Breast epithelium (tissue), 3 donors: ENCODE data around the gene POLR3F.

Experiments
- POLR2AphosphoS5 ChIP-seq, 3 donors: sonication (generic); formaldehyde crosslinking; IDR thresholded peaks; one replicate each; pipeline ENCODE4 v1.6.1; 2017; ENCODE audit warnings: antibody characterized with exemption in 3 of 3
- TF ChIP-seq, protein P1 (sequence below), 3 donors: fragments of 450-650 bp; IDR thresholded peaks; one replicate each; pipeline ENCODE4 v1.5.1; 2016 to 2017; ENCODE audit warnings: antibody characterized with exemption in 3 of 3, mild to moderate bottlenecking in 3 of 3, moderate library complexity in 3 of 3

GRCh38 chr20:18533491-18533890 lies 66.3 kb downstream of the POLR3F start:
- no peak for TF ChIP-seq POLR2AphosphoS5 (IDR thresholded peaks at IDR 0.05)
- TF ChIP-seq, protein P1, sequence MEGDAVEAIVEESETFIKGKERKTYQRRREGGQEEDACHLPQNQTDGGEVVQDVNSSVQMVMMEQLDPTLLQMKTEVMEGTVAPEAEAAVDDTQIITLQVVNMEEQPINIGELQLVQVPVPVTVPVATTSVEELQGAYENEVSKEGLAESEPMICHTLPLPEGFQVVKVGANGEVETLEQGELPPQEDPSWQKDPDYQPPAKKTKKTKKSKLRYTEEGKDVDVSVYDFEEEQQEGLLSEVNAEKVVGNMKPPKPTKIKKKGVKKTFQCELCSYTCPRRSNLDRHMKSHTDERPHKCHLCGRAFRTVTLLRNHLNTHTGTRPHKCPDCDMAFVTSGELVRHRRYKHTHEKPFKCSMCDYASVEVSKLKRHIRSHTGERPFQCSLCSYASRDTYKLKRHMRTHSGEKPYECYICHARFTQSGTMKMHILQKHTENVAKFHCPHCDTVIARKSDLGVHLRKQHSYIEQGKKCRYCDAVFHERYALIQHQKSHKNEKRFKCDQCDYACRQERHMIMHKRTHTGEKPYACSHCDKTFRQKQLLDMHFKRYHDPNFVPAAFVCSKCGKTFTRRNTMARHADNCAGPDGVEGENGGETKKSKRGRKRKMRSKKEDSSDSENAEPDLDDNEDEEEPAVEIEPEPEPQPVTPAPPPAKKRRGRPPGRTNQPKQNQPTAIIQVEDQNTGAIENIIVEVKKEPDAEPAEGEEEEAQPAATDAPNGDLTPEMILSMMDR (IDR thresholded peaks at IDR 0.05): no peak
